KOPT-K1 (cell line): ENCODE results near the gene DEK.

ENCODE experiments used
- H3K27ac ChIP-seq: fragments of 200-600 bp; sonication (generic); 2 replicates; pipeline ENCODE4 v1.5.1; 2016; ENCODE audit warnings: antibody characterized with exemption, mild to moderate bottlenecking, low read depth, low read length; ENCODE audit not compliant: poor library complexity, severe bottlenecking
- H3K36me3 ChIP-seq: fragments of 200-600 bp; sonication (generic); 2 replicates; pipeline ENCODE4 v1.5.1; 2017; ENCODE audit warnings: antibody characterized with exemption, mild to moderate bottlenecking, low read length, moderate library complexity; ENCODE audit not compliant: insufficient read depth
- H3K9me3 ChIP-seq: fragments of 200-600 bp; sonication (generic); 2 replicates; pipeline ENCODE4 v1.5.1; 2017; ENCODE audit warnings: antibody characterized with exemption, low read length, mild to moderate bottlenecking; ENCODE audit not compliant: insufficient read depth, poor library complexity, severe bottlenecking

Gene DEK

DNA sequence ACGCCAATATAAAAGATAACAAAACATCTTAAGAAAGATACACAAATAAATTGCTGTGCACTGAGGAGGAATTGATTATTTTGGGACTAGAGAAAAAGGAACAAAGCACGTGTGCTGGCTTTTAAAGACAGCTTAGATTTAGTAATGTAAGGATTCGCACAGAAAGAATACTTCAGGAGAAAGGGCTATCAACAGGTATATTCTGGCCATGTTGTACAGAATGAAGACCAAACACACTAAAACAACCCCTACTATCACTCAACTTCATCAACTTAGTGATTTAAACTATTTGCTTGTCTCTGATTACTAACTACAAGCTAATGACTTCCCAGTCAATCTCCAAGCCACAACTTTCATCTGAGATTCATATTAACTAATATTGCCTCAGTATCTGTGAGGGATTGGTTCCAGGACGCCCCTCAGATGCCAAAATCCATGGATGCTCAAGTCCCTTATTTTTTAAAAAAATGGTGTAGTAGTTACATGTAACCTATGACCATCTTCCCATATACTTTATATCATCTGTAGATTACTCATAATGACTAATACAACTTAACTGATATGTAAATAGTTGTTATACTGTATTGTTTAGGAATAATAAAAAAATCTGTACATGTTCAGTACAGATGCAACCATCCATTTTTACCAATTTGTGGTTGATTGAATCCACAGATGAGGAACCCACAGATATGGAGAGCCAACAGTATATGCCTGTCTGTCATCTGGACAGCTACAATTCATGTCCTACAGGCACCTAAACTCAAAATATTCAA is 4.5 kb downstream of the DEK start:
- Histone ChIP-seq H3K36me3 (peaks cover 74% of the 10 kb centered on the region), H3K9me3 (no peaks in the 10 kb centered on the region), H3K27ac (no peak overlapping the region)

DNA sequence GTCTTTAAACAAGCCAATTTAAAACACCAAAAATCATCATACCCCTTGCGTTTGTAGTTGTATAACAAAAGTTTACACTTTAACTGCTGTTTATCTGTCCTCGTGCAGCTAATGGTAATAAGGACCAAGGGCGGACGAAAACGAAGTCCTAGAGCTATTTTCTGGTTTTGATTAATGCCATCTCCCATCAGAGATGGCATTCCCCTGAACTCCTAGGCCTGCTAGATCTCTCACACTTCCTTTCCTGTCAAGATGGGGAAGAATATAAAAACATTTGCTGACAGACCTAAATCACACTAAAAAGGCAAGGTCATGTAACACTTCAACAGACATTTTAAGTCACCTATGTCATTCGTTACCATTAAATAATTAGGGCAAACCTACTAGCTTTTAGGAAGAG is 9.5 kb downstream of the DEK start:
- Histone ChIP-seq H3K36me3 (peaks cover 97% of the 10 kb centered on the region), H3K9me3 (no peaks in the 10 kb centered on the region), H3K27ac (no peak overlapping the region)

DNA sequence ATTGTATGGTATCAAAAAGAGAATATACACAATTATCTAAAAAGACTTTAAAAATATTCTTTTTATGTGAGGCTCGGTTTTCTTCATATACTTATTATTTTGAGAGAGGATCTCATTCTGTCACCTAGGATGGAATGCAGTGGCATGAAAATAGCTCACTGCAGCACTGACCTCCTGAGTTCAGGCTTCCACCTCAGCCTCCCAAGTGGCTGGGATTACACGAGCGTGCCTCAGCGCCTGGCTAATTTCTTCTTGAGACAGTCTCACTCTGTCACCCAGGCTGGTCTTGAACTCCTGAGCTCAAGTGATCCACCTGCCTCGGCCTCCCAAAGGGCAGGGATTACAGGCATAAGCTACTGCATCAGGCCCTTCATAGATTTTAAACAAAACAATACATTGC is 10.7 kb downstream of the DEK start:
- Histone ChIP-seq H3K27ac (no peak overlapping the region), H3K36me3 (peaks cover 100% of the 10 kb centered on the region), H3K9me3 (no peaks in the 10 kb centered on the region)

DNA sequence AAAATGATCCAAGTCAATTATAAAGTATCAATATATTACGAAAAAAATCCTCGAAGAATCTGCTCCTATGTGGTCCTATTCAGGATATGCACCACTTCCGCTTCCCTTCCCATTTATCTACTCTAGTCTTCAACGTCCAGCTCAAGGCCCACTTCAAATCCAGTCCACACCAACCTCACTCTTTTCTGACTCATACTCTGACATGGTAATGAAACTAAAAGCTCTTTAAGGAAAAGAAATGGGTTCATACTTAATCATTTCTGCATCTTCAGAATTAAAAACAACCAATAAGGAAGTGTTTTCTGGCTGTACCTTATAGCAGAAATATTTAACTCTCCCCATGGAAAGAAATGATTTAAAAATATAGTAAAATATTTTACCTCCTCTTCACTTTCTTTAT is 15.1 kb downstream of the DEK start:
- Histone ChIP-seq H3K36me3 (peaks cover 100% of the 10 kb centered on the region), H3K9me3 (peaks cover 11% of the 10 kb centered on the region), H3K27ac (no peak overlapping the region)

DNA sequence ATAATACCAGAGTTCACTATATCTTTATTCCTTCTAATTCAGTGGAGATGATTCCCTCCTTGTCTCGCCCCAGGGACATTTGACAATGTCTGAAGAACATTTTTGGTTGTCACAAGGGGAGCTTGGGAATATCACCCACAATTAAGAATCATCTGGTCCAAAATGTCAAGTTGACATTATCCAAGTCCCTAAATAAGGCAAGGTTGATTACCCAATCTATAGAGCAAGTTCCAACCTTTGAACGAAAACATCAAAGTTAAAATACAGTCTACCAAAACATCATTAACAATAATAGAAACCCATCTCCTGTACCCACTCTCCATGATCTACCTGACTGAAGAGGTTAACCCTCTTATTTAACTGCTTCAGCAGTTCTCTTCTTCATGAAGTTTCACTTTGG is 15.6 kb downstream of the DEK start:
- Histone ChIP-seq H3K9me3 (peaks cover 11% of the 10 kb centered on the region), H3K36me3 (peaks cover 100% of the 10 kb centered on the region), H3K27ac (no peak overlapping the region)

DNA sequence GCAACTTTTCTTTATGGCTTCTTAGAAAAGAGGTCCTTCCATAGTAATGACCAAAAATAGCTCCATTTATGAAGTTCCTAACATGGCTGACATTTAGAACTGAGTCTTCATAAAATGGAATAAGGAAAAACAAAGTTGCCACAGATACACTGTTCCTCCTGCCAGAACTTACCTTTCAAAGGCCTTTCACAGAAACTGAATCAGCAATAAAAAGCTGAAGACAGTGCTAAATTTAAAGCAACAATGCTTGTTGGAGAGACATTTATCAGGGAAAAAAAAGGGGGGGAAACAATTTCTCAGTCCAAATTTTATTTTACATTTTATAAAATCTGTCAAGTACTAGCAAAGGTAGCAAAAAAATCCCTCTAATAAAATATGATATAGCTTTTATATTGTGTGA is 17.3 kb downstream of the DEK start:
- peaks cover 11% of the 10 kb centered on the region for H3K9me3 ChIP-seq
- no peak overlapping the region for H3K27ac ChIP-seq
- H3K36me3 ChIP-seq: peaks cover 100% of the 10 kb centered on the region

DNA sequence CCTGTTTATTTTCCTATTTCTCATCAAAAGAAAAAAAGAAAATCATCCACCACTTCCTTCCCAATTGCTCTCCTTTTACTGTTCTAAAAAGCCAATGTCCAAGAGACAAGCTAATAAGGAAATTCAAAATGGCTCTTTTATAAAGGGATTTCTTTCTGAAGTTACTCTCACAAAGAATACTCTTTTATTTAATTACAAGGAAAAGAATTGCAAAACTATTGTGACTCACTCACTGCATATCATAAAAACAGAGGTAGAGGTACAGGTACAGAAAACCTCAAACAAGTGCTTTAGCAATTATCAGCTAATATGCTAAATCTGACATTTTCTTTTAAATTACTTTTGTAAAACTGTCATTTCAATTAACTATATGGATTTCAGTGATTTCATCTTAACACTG is 18.1 kb downstream of the DEK start:
- Histone ChIP-seq H3K9me3 (peaks cover 11% of the 10 kb centered on the region), H3K36me3 (peaks cover 100% of the 10 kb centered on the region)

DNA sequence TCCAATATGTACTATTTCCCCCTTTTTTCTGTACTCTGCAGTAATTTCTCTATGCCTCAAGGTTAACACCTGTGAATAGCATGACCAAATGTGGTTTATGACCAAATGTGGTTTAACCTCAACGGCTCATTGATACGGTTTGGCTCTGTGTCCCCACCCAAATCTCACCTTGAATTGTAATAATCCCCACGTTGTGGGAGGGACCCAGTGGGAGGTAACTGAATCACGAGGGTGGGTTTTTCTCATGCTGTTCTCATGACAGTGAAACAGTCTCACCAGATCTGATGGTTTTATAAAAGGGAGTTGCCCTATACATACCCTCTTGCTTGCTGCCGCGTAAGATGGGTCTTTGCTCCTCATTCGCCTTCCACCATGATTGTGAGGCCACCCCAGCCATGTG is 18.7 kb downstream of the DEK start:
- H3K9me3 ChIP-seq: peaks cover 11% of the 10 kb centered on the region
- peaks cover 100% of the 10 kb centered on the region for H3K36me3 ChIP-seq
- H3K27ac ChIP-seq: no peak overlapping the region

More for the DNA sequence above, 18.1 kb downstream of the DEK start:
- no peak overlapping the region for H3K27ac ChIP-seq

DNA sequence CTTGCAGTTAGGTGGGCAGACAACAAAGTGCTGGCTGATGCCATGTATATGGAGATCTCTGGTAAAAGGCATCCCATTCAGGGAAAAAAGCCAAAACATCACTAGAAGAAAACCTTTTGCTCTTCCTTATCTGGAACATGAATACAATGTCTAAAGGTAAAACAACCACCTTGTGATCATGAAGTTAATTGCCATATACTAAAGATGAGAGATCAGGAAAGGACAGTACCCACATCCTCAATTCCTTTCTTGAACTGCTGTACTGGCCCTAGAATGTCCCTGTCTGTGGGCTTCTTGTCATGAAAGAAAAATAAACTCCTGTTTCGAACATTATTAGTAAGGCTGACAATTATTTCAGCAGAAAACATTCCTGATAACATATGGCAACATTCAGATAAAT is 19.3 kb downstream of the DEK start:
- H3K27ac ChIP-seq: no peak overlapping the region
- peaks cover 11% of the 10 kb centered on the region for H3K9me3 ChIP-seq

DNA sequence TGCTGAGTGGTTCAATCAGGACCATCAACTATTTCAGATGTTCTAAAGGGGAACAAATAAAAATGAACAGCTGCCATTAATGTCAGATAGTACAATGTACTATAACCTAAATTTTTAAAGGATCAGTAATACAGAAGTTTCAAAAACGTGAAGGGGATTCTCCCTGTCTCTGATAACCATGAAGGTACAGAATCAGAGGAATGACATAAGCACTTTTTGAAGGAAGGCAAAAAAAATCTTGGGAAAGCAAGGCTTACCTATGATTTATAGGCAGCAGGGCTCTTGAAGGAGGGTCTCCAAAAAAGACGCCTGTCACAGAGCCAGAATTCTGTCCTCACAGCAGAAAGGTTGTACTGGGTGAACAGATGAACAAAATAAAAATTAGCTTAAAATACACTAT is 20.1 kb downstream of the DEK start:
- H3K9me3 ChIP-seq: peaks cover 11% of the 10 kb centered on the region
- H3K27ac ChIP-seq: no peak overlapping the region
- peaks cover 100% of the 10 kb centered on the region for H3K36me3 ChIP-seq

More for the DNA sequence above, 19.3 kb downstream of the DEK start:
- peaks cover 100% of the 10 kb centered on the region for H3K36me3 ChIP-seq

DNA sequence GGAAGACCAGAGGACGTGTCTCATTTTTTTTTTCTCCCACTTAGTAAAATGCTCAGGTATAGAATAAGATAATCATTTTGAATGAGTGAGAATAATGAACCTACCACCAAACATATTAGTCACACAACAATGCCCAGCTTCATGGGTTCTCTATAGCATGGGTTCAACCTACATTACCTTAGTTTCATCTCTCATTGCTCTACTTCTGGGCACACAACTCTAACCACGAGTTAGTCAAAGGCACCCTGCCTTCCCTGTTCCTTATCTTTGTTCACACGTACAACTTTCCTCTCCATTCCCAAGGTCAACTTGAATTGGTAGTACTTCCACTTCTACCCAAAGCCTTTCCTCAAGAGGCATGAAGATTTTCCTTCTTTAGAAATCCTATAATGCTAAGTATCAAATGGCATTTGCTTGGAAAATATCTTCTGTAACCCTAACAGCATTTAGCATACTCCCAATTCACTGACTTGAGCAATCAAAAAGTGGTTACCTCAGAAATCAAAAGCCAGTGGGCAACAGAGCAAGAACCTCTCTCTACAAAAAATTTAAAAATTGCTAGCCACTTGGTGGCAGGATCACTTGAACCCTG is 20.9 kb downstream of the DEK start:
- peaks cover 100% of the 10 kb centered on the region for H3K36me3 ChIP-seq
- H3K27ac ChIP-seq: no peak overlapping the region

DNA sequence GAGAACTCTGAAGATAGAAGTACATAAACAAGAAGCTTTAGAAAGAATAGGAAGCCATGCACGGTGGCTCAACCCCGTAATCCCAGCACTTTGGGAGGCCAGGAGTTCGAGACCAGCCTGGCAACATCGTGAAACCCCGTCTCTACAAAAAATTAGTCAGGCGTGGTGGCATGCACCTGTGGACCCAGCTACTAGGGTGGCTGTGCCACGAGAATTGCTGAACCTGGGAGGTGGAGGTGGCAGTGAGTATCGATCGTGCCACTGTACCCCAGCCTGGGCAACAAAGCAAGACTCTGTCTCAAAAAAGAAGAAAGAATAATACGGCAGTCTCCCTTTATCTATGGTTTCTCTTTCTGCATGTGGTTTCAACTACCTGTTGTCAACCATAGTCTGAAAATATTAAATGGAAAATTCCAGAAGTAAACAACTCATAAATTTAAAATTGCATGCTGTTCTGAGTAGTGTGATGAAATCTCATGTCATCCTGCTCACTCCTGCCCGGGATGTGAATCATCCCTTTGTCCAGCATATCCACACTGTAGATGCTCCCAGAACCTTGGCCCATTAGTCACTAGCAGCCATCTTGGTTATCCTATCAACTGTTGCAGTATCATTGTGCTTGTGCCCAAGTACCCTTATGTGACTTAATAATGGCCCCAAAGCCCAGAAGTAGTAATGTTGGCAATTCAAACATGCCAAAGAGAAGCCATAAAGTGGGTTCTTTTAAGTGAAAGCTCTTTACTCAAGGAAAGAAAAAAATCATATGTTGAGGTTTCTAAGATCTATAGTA is 22.1 kb downstream of the DEK start:
- H3K27ac ChIP-seq: no peak overlapping the region
- H3K9me3 ChIP-seq: peaks cover 11% of the 10 kb centered on the region
- H3K36me3 ChIP-seq: peaks cover 100% of the 10 kb centered on the region

More for the DNA sequence above, 20.9 kb downstream of the DEK start:
- H3K9me3 ChIP-seq: peaks cover 11% of the 10 kb centered on the region

DNA sequence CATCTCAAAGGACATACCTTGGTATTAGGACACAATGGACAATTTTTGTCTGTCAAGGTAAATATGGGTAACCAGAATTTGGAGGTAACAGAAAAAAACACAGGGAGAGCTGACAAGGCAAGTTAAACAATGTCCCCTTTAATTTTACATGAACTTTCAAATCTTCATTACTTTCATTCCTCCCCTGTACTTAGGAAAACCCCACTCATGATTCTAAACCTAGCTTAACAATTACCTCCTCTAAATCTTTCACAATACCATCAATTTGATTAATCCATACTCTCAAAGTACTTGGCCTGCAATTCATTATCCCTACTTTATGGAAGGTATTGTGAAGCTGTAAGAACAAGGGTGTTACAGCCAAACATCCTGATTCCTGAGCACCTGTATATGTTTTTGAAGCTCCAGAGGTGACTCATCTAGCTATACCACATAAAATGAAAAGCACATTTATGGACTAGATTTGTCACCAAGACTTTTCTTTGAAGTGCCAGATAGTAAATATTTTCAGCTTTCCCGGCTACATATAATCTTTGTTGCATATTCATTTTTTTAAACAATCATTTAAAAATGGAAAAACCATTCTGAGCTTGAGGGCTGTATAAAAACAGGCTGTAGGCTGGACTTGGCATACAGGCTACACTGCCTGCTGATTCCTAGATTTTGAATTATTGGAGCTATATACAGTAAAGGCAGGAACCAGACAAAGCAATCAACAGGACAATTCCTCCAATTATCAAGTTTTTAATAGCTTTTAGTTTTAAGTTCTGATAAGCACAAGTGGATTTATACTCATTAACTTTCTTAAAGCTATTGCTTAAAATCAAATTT is 22.9 kb downstream of the DEK start:
- H3K36me3 ChIP-seq: peaks cover 100% of the 10 kb centered on the region
- peaks cover 6% of the 10 kb centered on the region for H3K9me3 ChIP-seq
- no peak overlapping the region for H3K27ac ChIP-seq

DNA sequence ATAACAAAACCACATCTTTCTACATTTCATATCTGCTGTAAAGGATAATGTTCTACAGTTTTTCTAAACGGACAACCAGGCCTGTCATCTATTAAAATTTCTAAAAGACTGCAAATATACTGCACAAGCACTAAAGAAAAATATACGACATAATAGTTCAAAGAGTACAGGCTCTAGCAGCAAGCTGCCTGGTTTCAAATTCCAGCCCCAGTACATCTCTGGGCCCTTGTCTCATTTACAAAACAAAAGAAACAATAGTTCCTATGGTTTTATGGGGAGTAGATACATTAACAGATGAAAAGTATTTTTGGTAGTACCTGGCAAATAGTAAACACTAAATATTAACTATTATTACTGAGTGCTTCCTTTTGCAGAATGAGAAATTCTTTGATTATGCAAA is 24.1 kb downstream of the DEK start:
- H3K36me3 ChIP-seq: peaks cover 100% of the 10 kb centered on the region
- no peak overlapping the region for H3K27ac ChIP-seq
- peaks cover 9% of the 10 kb centered on the region for H3K9me3 ChIP-seq

DNA sequence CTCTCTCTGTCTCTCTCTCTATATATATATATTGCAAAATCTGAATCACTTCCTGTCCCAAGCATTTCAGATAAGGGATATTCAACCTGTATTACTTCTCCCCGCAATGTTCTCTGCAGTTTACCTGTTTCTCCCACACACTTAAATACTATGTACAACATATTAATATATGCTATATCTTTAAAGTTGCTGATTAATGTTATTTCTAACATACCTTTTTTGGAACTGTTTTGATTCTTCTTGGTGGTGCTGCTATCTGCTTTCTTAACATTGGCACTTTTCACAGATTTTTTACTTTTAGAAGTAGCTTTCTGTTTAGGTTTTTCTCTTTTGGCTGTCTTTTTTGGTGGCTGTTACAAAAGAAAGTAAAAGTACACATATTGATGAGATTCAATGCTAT is 27.2 kb downstream of the DEK start:
- Histone ChIP-seq H3K9me3 (peaks cover 25% of the 10 kb centered on the region), H3K27ac (no peak overlapping the region), H3K36me3 (peaks cover 94% of the 10 kb centered on the region)
